Transverse colon (tissue), 4 donors: ENCODE results near the gene PLEKHG4.

Experiments
- CTCF ChIP-seq, 5 experiments: fragments of 200-600 bp in 3 of 5; fragments of 450-650 bp in 2 of 5; sonication (generic) in 3 of 5; IDR thresholded peaks; 1 replicate in 2 of 5; 2 replicates in 3 of 5; pipeline ENCODE4 v1.5.1; 2016 to 2017; ENCODE audit warnings: antibody characterized with exemption in 5 of 5, inconsistent platforms in 3 of 5, mild to moderate bottlenecking in 2 of 5, moderate library complexity in 1 of 5
- EP300 ChIP-seq: sonication (generic); formaldehyde crosslinking; IDR thresholded peaks from one replicate; pipeline ENCODE4 v1.6.1; 2017; ENCODE audit warnings: antibody characterized with exemption, low read depth
- POLR2A ChIP-seq: fragments of 450-650 bp; IDR thresholded peaks from one replicate; pipeline ENCODE4 v1.6.1; 2016; ENCODE audit warnings: antibody characterized with exemption, mild to moderate bottlenecking, moderate library complexity
- POLR2AphosphoS5 ChIP-seq, 3 donors: sonication (generic); formaldehyde crosslinking; IDR thresholded peaks; one replicate each; pipeline ENCODE4 v1.6.1; 2016; ENCODE audit warnings: antibody characterized with exemption in 3 of 3

- TF ChIP-seq CTCF (IDR thresholded peaks at IDR 0.05), result no peak
- no peak for TF ChIP-seq POLR2A
- TF ChIP-seq POLR2AphosphoS5 (IDR thresholded peaks at IDR 0.05), result no peak
- no peak for TF ChIP-seq EP300
Observed at GRCh38 chr16:67269766-67270165, 9.6 kb upstream of the PLEKHG4 start.
